RCC 7860 (cell line): Measurements from ENCODE around the gene SLC66A3.

Source experiments
- DNase-seq: peaks from one replicate; pipeline ENCODE4 v3.0.0-alpha.2; 2015; ENCODE audit warnings: low spot score
- FAIRE-seq: peaks from 2 replicates; lab custom pipeline; 2012; peaks lifted over from hg19 to GRCh38; lab: Jason Lieb, UNC

SLC66A3 gene

DNA sequence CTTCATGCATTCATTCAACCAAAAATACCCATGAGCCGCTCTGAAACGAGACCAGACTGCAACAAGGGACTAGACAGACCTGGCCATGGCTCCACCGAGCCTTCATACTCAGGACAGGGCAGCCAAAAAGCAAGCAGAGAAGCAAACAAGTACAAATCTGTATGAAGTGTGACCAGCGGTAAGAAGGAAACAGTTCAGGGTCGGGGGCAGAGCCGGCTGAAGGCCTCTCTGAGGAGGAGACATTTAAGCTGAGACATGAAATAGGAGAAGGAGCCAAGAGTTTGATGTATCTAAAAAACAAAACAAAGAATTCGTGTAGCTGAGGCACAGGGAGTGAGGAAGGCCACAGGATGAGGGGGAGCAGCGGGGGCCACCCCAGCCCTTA, 21.3 kb upstream of the SLC66A3 start:
- no peak for DNase-seq
- no peak for FAIRE-seq

DNA sequence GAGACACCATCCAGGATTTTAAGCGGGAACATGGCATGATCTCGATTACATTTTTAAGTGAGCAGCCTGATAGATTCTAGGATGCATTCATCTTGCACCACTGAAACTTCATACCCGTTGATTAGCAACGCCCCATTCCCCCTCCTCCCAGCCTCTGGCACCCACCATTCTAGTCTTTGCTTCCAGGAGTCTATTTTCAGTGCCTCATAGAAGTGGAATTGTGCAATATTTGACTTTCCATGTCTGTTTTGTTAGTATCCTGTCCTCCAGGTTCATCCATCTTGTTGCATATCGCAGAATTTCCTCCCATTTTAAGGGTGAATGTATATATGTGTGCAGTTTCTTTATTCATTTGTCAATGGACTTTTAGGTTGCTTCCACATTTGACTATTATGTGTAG, 20.9 kb upstream of the SLC66A3 start:
- FAIRE-seq (no peak), DNase-seq (no peak)

- no peak for FAIRE-seq
- DNase-seq: no peak
Observed at GRCh38 chr2:11140492-11140891, 14.8 kb upstream of the SLC66A3 start.

DNA sequence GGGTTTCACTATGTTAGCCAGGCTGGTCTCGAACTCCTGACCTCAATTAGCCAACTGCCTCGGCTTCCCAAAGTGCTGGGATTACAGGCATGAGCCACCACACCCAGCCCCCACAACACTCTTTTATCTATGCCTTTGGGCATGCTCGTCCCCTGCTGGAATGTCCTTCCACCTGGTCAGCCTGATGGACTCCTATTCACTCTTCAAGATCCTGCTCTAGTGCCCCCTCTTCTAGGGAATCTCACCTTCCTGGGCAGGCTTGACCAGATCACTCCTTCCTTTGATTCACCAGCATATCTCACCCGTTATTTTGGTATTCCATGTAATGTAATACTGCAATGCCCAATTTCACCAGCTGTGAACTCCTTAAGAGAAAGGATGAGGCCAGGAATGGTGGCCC, 13.9 kb upstream of the SLC66A3 start:
- DNase-seq (no peak), FAIRE-seq (no peak)

GRCh38 chr2:11142330-11142729, 12.9 kb upstream of the SLC66A3 start:
- FAIRE-seq (no peak), DNase-seq (no peak)

- DNase-seq (no peak), FAIRE-seq (no peak)
Observed at GRCh38 chr2:11142987-11143386, 12.3 kb upstream of the SLC66A3 start.

DNA sequence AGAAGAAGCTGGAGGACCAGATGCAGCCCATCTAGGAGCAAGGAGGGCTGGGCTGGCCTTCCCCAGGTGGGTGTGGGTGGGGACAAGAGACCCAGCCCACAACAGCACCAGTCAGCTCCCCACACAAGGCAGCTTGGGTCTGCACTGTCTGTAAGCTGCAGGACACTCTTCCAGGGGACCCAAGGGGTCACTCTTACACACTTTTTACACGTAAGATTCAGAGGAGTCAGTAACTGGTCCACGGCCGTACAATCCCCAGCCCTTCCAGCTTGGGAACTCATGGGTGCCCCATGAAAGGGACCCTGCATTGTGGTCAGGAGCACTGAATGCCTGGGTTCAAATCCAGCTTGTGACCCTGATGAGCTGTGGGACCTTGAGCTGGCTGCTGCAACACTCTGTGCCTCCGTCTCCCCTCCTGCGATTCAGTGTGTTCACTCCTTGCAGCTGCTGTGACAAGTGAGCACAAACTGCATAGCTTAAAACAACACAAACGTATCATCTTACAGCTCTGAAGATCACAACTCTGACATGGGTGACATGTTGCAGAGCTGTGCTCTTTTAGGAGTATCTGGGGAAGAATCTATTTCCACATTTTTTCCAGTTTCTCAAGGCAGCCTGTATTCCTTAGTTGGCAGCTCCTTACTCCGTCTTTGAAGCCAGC, 11.1 kb upstream of the SLC66A3 start:
- no peak for DNase-seq
- FAIRE-seq: no peak

- DNase-seq (no peak), FAIRE-seq (no peak)
Observed at GRCh38 chr2:11144738-11145079, 10.6 kb upstream of the SLC66A3 start.

- DNase-seq: no peak
Observed at GRCh38 chr2:11145350-11145749, 9.9 kb upstream of the SLC66A3 start.

DNA sequence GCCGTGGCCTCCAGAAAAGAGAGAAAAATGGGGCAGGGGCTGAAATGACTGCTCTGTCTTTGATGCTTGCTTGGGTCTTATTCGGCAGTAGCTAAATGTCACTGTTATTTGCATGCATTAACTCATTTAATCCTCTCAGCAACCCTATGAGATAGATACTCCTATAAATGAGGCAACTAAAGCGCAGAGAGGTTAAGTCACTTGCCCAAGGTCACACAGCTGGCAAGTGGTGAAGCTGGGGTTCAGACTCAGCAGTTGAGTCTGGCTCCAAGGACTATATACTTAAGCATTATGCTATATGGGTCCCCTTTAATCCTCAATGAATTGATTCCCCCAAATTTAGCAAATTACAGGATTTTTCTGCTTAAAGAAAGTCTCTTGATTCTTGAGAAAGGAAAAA, 9.2 kb upstream of the SLC66A3 start:
- FAIRE-seq (no peak), DNase-seq (no peak)

More at GRCh38 chr2:11145350-11145749, 9.9 kb upstream of the SLC66A3 start:
- no peak for FAIRE-seq

GRCh38 chr2:11147263-11147662, 8.0 kb upstream of the SLC66A3 start:
- DNase-seq (no peak), FAIRE-seq (no peak)

- no peak for FAIRE-seq
Observed at GRCh38 chr2:11152591-11152990, 2.7 kb upstream of the SLC66A3 start.

DNA sequence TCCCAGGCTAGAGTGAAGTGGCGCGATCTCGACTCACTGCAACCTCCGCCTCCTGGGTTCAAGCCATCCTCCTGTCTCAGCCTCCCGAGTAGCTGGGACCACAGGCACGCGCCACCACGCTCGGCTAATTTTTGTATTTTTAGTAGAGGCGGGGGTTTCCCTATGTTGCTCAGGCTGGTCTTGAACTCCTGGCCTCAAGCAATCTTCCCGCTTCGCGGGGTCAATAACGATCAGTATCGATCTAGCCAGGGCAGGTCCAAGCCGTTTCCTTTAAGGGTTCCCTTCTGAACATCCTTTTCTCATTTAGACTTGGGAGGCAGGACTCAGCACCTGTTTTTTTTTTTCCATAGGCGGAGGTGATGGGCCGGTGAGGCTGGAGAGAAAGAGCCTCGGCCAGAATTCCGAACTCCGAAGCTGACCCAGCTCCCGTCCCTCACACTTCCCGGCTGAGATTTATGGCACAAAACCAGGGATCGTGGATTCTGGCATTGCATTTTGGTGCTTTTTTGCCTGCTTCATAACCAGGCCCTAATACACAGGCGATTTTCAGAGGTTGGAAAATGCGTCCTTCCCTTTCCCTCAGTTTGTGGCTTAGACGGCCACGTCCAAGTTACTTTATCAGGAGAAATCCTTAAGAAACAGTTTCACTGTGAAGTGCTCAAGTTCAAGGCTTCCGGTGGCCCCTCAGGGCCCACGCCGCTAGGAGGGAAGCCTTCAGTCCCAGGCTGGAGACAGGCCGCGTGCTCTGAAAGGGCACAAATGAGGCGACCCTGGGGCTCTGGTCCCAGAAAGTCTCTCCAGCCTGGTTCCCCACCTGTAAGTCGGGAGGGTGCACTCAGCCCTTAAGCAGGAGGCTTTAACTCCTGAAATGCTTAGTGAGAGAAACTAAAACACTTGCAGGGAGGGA, 998 bp upstream of the SLC66A3 start:
- no peak for DNase-seq
- FAIRE-seq: no peak

More at GRCh38 chr2:11152591-11152990, 2.7 kb upstream of the SLC66A3 start:
- no peak for DNase-seq

DNA sequence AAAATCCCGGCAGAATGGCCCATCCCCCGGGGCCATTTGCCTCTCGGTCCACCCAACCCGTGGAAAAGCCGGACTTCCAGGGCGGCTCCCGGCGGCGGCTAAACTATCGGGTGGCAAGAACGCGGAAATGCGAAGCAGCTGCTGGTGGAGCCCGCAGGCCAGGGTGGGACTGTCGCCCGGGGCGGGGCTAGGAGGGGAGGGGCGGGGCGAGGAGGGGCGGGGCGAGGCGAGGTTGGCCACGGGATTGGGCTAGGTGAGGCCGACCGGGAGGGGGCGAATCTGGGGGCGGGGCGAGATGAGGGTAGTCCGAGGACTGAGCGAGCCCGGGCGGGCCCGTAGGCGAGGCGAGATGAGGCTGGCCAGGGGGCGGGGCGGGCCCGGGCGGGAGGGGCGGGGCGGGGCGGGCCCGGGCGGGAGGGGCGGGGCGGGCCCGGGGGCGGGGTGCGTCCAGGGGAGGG, 315 bp upstream of the SLC66A3 start:
- no peak for FAIRE-seq

DNA sequence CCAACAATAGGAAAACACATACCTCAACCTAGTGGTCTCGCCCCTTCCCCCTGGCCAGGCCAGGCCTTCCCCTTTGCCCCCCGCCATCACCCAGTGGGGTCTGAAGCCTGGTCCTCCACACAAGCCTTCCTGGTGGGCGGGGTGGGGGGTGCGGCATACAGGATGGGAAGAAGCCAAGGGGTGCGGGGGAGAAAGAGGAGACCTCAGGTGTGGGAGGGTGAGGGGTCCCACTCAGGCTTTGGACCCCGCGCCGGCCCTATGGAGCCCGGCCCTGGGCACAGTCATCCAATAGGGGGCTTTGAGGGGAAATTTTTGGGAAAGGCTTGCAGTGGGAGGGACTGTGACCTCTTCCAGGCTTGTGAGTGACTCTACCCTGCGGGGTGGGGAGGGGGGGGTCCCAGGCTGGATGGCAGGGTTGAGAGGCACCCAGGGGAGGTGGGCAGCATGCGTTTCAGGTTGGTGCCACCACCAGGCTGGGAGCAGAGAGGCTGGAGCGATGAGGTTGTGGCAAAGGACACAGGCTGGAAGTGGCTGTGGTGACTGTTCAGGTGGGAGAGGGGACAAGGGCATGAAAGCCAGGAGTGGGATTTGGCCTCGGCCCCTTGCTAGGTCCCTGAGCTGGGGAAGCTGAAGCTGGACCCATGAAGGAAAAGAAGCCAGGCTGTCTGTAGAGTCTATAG, 1.3 kb downstream of the SLC66A3 start:
- DNase-seq: no peak
- FAIRE-seq: no peak

More for the DNA sequence above, 315 bp upstream of the SLC66A3 start:
- peak; percentile 85 for DNase-seq

DNA sequence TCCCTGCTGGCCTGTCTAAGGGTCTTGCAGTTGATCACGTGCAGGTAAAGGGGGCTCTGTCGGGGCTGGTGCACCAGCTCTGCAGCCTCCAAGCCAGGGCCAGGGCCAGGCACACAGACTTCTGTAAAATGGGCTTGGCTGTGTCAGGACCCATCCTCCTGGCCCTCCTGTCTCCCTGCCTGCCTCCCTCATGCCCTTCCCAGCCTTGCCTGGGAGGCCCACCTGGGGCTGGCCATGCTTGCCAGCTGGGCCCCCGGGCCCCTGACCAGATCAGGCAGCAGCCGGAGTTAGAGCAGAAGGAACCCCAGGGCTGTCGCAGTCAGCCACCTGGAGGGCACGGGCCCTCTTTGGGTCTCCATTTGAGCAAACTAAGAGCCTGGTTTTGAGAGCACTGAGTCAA, 2.0 kb downstream of the SLC66A3 start:
- DNase-seq (no peak), FAIRE-seq (no peak)

DNA sequence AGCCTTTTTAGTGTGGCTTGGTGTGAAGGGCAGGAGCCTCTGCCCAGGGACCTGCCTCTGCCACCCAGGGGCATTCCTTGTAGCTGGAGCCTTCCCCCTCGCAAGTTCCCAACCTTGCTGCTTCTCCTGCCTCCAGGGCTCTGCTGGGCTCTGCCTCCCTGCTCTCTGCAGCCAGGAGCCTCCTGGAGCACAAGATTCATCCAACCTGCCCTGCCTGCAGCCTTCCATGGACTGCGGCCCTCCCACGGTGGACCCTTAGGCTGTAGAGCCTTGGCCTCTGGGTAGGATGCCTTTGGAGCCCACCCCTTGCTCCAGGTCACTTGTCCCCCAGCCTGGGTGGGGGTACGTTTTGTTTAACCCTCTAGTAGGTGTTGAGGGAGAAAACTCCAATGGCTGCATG, 2.5 kb downstream of the SLC66A3 start:
- DNase-seq (no peak), FAIRE-seq (no peak)

GRCh38 chr2:11158916-11159573, 3.8 kb downstream of the SLC66A3 start:
- DNase-seq: no peak
- FAIRE-seq: no peak

DNA sequence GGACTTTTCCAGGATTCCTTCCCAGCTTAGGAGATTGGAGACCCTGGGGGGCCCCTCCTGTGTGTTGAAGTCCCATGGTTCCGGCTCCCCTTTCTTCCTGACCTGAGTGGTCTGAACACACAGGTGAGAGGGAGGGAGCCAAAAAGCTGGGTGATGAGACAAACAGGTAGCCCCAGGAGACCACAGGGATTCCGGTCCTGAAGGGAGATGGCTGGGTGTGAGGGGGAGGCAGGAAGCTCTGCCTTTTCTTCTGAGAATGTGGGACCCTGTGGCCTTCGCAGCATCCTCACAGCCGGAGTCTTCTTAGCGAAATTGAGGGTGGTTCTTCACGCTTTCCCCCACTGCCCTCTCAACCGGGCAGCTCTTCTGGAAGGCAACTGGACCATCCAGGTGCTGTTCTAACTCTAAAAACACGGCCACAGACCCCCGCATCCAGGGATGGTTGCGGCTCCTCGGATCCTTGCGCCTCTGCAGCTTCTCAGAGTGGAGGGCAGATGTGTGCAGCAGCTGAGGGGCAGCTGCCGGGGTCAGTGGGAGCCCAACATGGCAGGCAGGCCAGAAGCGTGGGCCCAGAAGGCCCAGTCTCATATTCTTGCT, 4.4 kb downstream of the SLC66A3 start:
- FAIRE-seq: no peak
- DNase-seq: no peak

DNA sequence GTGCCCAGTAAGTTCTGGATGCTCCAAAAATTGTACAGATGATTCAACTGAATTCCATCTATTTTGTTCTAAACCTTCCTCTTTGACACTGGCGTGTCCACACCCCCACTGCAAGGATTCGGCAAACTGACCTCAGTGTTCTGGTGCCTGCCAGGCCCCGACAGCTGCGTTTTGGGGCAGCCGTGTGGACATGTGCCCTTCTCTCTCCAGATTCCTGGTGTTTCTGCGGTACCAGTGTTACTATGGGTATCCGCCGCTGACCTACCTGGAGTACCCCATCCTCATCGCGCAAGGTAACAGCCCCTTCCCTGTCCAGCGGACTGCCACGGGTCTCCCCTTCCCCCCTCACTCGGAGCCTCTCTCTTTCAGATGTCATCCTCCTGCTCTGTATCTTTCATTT, 5.0 kb downstream of the SLC66A3 start:
- no peak for FAIRE-seq

More for the DNA sequence above, 5.0 kb downstream of the SLC66A3 start:
- no peak for DNase-seq
